HCT116 (cell line): ENCODE data around the gene GOLPH3L. TPM values are rescaled to one million over a fixed set of nuclear protein-coding genes. Genes with fewer than 3 reads are reported as not detected.

Experiments used
- ATAC-seq: fragments of 200-7000 bp; cut with Tn5 transposase; 2 replicates; pipeline ENCODE4 v1.9.1; 2020; ENCODE audit warnings: mild to moderate bottlenecking, moderate library complexity
- BruUV-seq: library from RNA; stranded (reverse); fragments of 400-500 nt; replicated peaks from 2 replicates; lab custom pipeline; 2021; lab: Mats Ljungman, UMichigan
- CTCF ChIA-PET: fragments of 300-600 bp; sonication (Branson Sonifier 250); formaldehyde crosslinking; loops from one replicate; lab custom pipeline; 2021; ENCODE audit warnings: antibody characterized with exemption; lab: Charles Lee
- POLR2A ChIA-PET: fragments of 300-600, 350-600 bp; sonication (Branson Sonifier 250); formaldehyde crosslinking; loops from one replicate; lab custom pipeline; 2021; ENCODE audit warnings: antibody characterized with exemption; lab: Charles Lee
- RAD21 ChIA-PET, 2 experiments: fragments of 300-600 bp; sonication (Branson Sonifier 250); formaldehyde crosslinking; loops; one replicate each; lab custom pipeline; 2023; ENCODE audit warnings: low total read pairs in 2 of 2; ENCODE audit not compliant: uncharacterized antibody in 2 of 2, unreplicated experiment in 2 of 2, low non-redundant PET in 1 of 2; lab: Charles Lee
- DNase-seq: peaks from one replicate; pipeline ENCODE4 v3.0.0-alpha.2; 2010; ENCODE audit warnings: low read depth, low spot score
- H2AFZ ChIP-seq: fragments of 200-600 bp; shearing (Covaris generic), sonication (generic); 2 replicates; pipeline ENCODE4 v1.6.1; 2017; ENCODE audit warnings: low read depth, mixed run types, mixed read lengths, antibody characterized with exemption, low read length; ENCODE audit not compliant: poor library complexity, severe bottlenecking
- H3K27ac ChIP-seq: 2 replicates; pipeline ENCODE4 v1.5.1; 2012; ENCODE audit warnings: low read depth, low read length
- H3K27me3 ChIP-seq: fragments of 200-600 bp; sonication (generic); 2 replicates; pipeline ENCODE4 v1.6.1; 2016; ENCODE audit warnings: mixed run types, low read length, mixed read lengths; ENCODE audit not compliant: insufficient read depth
- H3K36me3 ChIP-seq, 2 experiments: fragments of 200-500 bp in 1 of 2; fragments of 200-600 bp in 1 of 2; sonication (Bioruptor generic) in 1 of 2; sonication (generic) in 1 of 2; 2 replicates each; pipeline versions ENCODE4 v1.5.1 to v1.6.1; 2014 to 2016; ENCODE audit warnings: low read length in 2 of 2, inconsistent platforms in 1 of 2, mixed read lengths in 1 of 2, mixed run types in 1 of 2; ENCODE audit not compliant: insufficient read depth in 2 of 2, control insufficient read depth in 1 of 2
- H3K4me1 ChIP-seq, 2 experiments: fragments of 200-600 bp in 1 of 2; sonication (generic) in 1 of 2; 2 replicates each; pipeline versions ENCODE4 v1.5.1 to v1.6.1; 2012 to 2017; ENCODE audit warnings: low read length in 2 of 2, inconsistent platforms in 1 of 2, mild to moderate bottlenecking in 1 of 2, mixed read lengths in 1 of 2, mixed run types in 1 of 2, moderate library complexity in 1 of 2; ENCODE audit not compliant: insufficient read depth in 2 of 2, control insufficient read depth in 1 of 2
- H3K4me2 ChIP-seq: fragments of 200-600 bp; sonication (generic); 2 replicates; pipeline ENCODE4 v1.6.1; 2017; ENCODE audit warnings: mixed run types, low read length, mixed read lengths
- H3K4me3 ChIP-seq, 2 experiments: fragments of 200-600 bp in 1 of 2; sonication (generic) in 1 of 2; replicated peaks in 1 of 2; 2 replicates each; pipeline ENCODE4 v1.5.1; 2011 to 2016; ENCODE audit warnings: low read length in 2 of 2, control low read depth in 1 of 2, low read depth in 1 of 2, mild to moderate bottlenecking in 1 of 2, mixed read lengths in 1 of 2, mixed run types in 1 of 2
- H3K79me2 ChIP-seq: fragments of 200-600 bp; sonication (generic); 2 replicates; pipeline ENCODE4 v1.6.1; 2017; ENCODE audit warnings: mild to moderate bottlenecking, mixed run types, low read length, moderate library complexity, mixed read lengths; ENCODE audit not compliant: insufficient read depth
- H3K9ac ChIP-seq: fragments of 200-600 bp; sonication (generic); 2 replicates; pipeline ENCODE4 v1.6.1; 2016; ENCODE audit warnings: low read length, mixed read lengths
- H3K9me2 ChIP-seq: fragments of 200-600 bp; sonication (generic), shearing (Covaris generic); 2 replicates; pipeline ENCODE4 v1.6.1; 2017; ENCODE audit warnings: mixed run types, mild to moderate bottlenecking, moderate library complexity; ENCODE audit not compliant: insufficient read depth
- H3K9me3 ChIP-seq, 2 experiments: fragments of 200-500 bp in 1 of 2; fragments of 200-600 bp in 1 of 2; sonication (Bioruptor generic) in 1 of 2; sonication (generic) in 1 of 2; 2 replicates each; pipeline ENCODE4 v1.6.1; 2014 to 2017; ENCODE audit warnings: low read length in 2 of 2, mixed read lengths in 2 of 2, inconsistent platforms in 1 of 2, low read depth in 1 of 2, mild to moderate bottlenecking in 1 of 2, mixed run types in 1 of 2, moderate library complexity in 1 of 2; ENCODE audit not compliant: control insufficient read depth in 1 of 2, insufficient read depth in 1 of 2
- H4K20me1 ChIP-seq: fragments of 200-600 bp; sonication (generic), shearing (Covaris generic); 2 replicates; pipeline ENCODE4 v1.6.1; 2017; ENCODE audit warnings: mixed run types, mild to moderate bottlenecking, moderate library complexity; ENCODE audit not compliant: insufficient read depth
- CTCF ChIP-seq, 3 experiments: fragments of 200-600 bp in 1 of 3; sonication (generic) in 1 of 3; IDR thresholded peaks in 2 of 3; conservative IDR thresholded peaks in 1 of 3; 2 replicates each; pipeline ENCODE4 v1.5.1; 2012 to 2017; ENCODE audit warnings: low read depth in 2 of 3, low read length in 2 of 3, antibody characterized with exemption in 1 of 3, borderline replicate concordance in 1 of 3, control low read depth in 1 of 3, mild to moderate bottlenecking in 1 of 3, mixed read lengths in 1 of 3, mixed run types in 1 of 3, moderate library complexity in 1 of 3; ENCODE audit not compliant: insufficient read depth in 1 of 3
- EGR1 ChIP-seq: IDR thresholded peaks from 2 replicates; pipeline ENCODE4 v1.6.1; 2012; ENCODE audit warnings: low read depth
- ELF1 ChIP-seq: IDR thresholded peaks from 2 replicates; pipeline ENCODE4 v1.6.1; 2012; ENCODE audit warnings: low read depth, borderline replicate concordance
- EZH2 ChIP-seq: fragments of 200-600 bp; sonication (generic); IDR thresholded peaks from 2 replicates; pipeline ENCODE4 v1.6.1; 2017; ENCODE audit warnings: antibody characterized with exemption, mixed run types
- EZH2phosphoT487 ChIP-seq: fragments of 200-600 bp; IDR thresholded peaks from 2 replicates; pipeline ENCODE4 v1.6.1; 2018; ENCODE audit warnings: antibody characterized with exemption, borderline replicate concordance
- FOSL1 ChIP-seq: IDR thresholded peaks from 2 replicates; pipeline ENCODE4 v1.6.1; 2012; ENCODE audit warnings: low read depth
- JUND ChIP-seq: IDR thresholded peaks from 2 replicates; pipeline ENCODE4 v1.6.1; 2012
- MAX ChIP-seq: IDR thresholded peaks from 2 replicates; pipeline ENCODE4 v1.6.1; 2012
- POLR2A ChIP-seq: IDR thresholded peaks from 2 replicates; pipeline ENCODE4 v1.7.0; 2011; ENCODE audit warnings: borderline replicate concordance; ENCODE audit not compliant: insufficient read depth, insufficient read length; ENCODE audit errors: extremely low read depth
- POLR2AphosphoS5 ChIP-seq: IDR thresholded peaks from 2 replicates; pipeline ENCODE4 v1.6.1; 2011; ENCODE audit warnings: mild to moderate bottlenecking, low read depth, low read length, moderate library complexity
- RAD21 ChIP-seq: IDR thresholded peaks from 2 replicates; pipeline ENCODE4 v1.6.1; 2012; ENCODE audit warnings: low read depth, mild to moderate bottlenecking
- REST ChIP-seq: IDR thresholded peaks from 2 replicates; pipeline ENCODE4 v1.6.1; 2012; ENCODE audit warnings: low read depth
- SP1 ChIP-seq: IDR thresholded peaks from 2 replicates; pipeline ENCODE4 v1.6.1; 2012; ENCODE audit warnings: low read depth
- SRF ChIP-seq: IDR thresholded peaks from 2 replicates; pipeline ENCODE4 v1.6.1; 2012; ENCODE audit warnings: low read depth
- YY1 ChIP-seq: IDR thresholded peaks from 2 replicates; pipeline ENCODE4 v1.6.1; 2011; ENCODE audit warnings: low read length, low read depth, moderate library complexity, mild to moderate bottlenecking; ENCODE audit not compliant: insufficient replicate concordance; ENCODE audit errors: extremely low read depth
- ZFX ChIP-seq: fragments of 450-650 bp; IDR thresholded peaks from 2 replicates; pipeline ENCODE4 v1.6.1; 2017
- ZNF274 ChIP-seq: fragments of 200-500 bp; sonication (Bioruptor generic); IDR thresholded peaks from 2 replicates; pipeline ENCODE4 v1.6.1; 2014; ENCODE audit warnings: mild to moderate bottlenecking, low read depth, low read length, inconsistent platforms
- intact Hi-C: fragments of 100-400 bp; cut with micrococcal nuclease; formaldehyde crosslinking; loops from 2 replicates; pipeline ENCODE4 v1.10.0; 2022
- total RNA-seq: library from RNA; stranded (reverse); gene quantifications from one replicate; pipeline ENCODE4 v1.2.1, GENCODE V29; 2021; ENCODE audit not compliant: unreplicated experiment

The GOLPH3L gene
- total RNA-seq, 1 experiment from 2014 or later: 28.0 TPM

- Histone ChIP-seq H4K20me1 (no peaks in the 10 kb centered on the region), H3K36me3 (no peaks in the 10 kb centered on the region; a peak in 1 of 4 replicates), H2AFZ (no peak overlapping the region), H3K9me3 (no peaks in the 10 kb centered on the region), H3K4me2 (no peak overlapping the region), H3K27me3 (no peaks in the 10 kb centered on the region), H3K4me1 (no peaks in the 10 kb centered on the region), H3K79me2 (no peaks in the 10 kb centered on the region), H3K27ac (no peak overlapping the region), H3K4me3 (no peak overlapping the region), H3K9me2 (no peaks in the 10 kb centered on the region), H3K9ac (no peak overlapping the region)
- POLR2A ChIA-PET: no interaction called here
- TF ChIP-seq EZH2: no peak
- CTCF ChIA-PET: no interaction called here
- BruUV-seq: no TSS peak
- RAD21 ChIA-PET: no interaction called here
- intact Hi-C loops: no loop called here
- DNase-seq (no peak), ATAC-seq (no peak)
Measured at GRCh38 chr1:150674881-150675280, 22.1 kb downstream of the GOLPH3L start.

GRCh38 chr1:150663321-150663720, 33.6 kb downstream of the GOLPH3L start:
- Histone ChIP-seq H2AFZ (no peak overlapping the region), H4K20me1 (no peaks in the 10 kb centered on the region), H3K27ac (no peak overlapping the region), H3K4me3 (no peak overlapping the region), H3K36me3 (peaks cover 3 to 12% of the 10 kb centered on the region in 2 experiments; a peak in 2 of 4 replicates), H3K9ac (no peak overlapping the region), H3K4me1 (no peaks in the 10 kb centered on the region), H3K4me2 (no peak overlapping the region), H3K9me2 (no peaks in the 10 kb centered on the region), H3K79me2 (no peaks in the 10 kb centered on the region), H3K27me3 (no peaks in the 10 kb centered on the region), H3K9me3 (no peaks in the 10 kb centered on the region)
- ATAC-seq (no peak), DNase-seq (no peak)
- CTCF ChIA-PET: no interaction called here
- intact Hi-C loops: no loop called here
- RAD21 ChIA-PET: no interaction called here
- BruUV-seq: no TSS peak
- POLR2A ChIA-PET: no interaction called here
- TF ChIP-seq POLR2AphosphoS5 (no peak), POLR2A (no peak), SP1 (no peak), JUND (no peak), REST (no peak), CTCF (IDR thresholded peaks at IDR 0.05 in 2 of 3, conservative IDR thresholded peaks at IDR 0.05 in 1 of 3; ENCODE audit: borderline replicate concordance in 1 of 3, insufficient read depth in 1 of 3, low read depth in 2 of 3, low read length in 2 of 3) (no peak), EGR1 (no peak), RAD21 (no peak), SRF (no peak), ZFX (no peak), ZNF274 (no peak), MAX (no peak), YY1 (no peak), EZH2phosphoT487 (no peak), EZH2 (no peak), ELF1 (no peak), FOSL1 (no peak)
